HG02798 (cell line): ENCODE results near the gene SDR42E2.
"Not testable (repeated sequence)": the region's sequence is repeated elsewhere in the genome, so short reads cannot be mapped to it uniquely, and the experiment has no call there.

Experiments
- ATAC-seq: cut with Tn5 transposase; IDR thresholded peaks from one replicate; pipeline ENCODE4 v1.9.1; 2021; ENCODE audit warnings: mild to moderate bottlenecking; ENCODE audit not compliant: unreplicated experiment, poor library complexity

SDR42E2 gene

GRCh38 chr16:22207715-22208360, 45.5 kb downstream of the SDR42E2 start:
- ATAC-seq, result no peak

- no peak for ATAC-seq
Measured at GRCh38 chr16:22210285-22210684, 48.0 kb downstream of the SDR42E2 start.

- ATAC-seq, result no peak
Measured at GRCh38 chr16:22210854-22211253, 48.5 kb downstream of the SDR42E2 start.

- ATAC-seq, result no peak
Measured at GRCh38 chr16:22213236-22213635, 50.9 kb downstream of the SDR42E2 start.

- ATAC-seq, result no peak
Measured at GRCh38 chr16:22213801-22214200, 51.5 kb downstream of the SDR42E2 start.

GRCh38 chr16:22214402-22214801, 52.1 kb downstream of the SDR42E2 start:
- ATAC-seq, result no peak

- no peak for ATAC-seq
Measured at GRCh38 chr16:22214889-22215288, 52.6 kb downstream of the SDR42E2 start.

- ATAC-seq, result no peak
Measured at GRCh38 chr16:22216191-22216831, 54.0 kb downstream of the SDR42E2 start.

- not testable (repeated sequence) for ATAC-seq
Measured at GRCh38 chr16:22216832-22217225, 54.5 kb downstream of the SDR42E2 start.

- peak; percentile 90 for ATAC-seq
Measured at GRCh38 chr16:22217890-22218730, 55.8 kb downstream of the SDR42E2 start.

- no peak for ATAC-seq
Measured at GRCh38 chr16:22219389-22220068, 57.2 kb downstream of the SDR42E2 start.

- no peak for ATAC-seq
Measured at GRCh38 chr16:22220069-22220440, 57.7 kb downstream of the SDR42E2 start.

GRCh38 chr16:22220714-22221113, 58.4 kb downstream of the SDR42E2 start:
- no peak for ATAC-seq

GRCh38 chr16:22222006-22222405, 59.7 kb downstream of the SDR42E2 start:
- ATAC-seq, result no peak

- ATAC-seq, result no peak
Measured at GRCh38 chr16:22222998-22223397, 60.7 kb downstream of the SDR42E2 start.

GRCh38 chr16:22225060-22225459, 62.8 kb downstream of the SDR42E2 start:
- no peak for ATAC-seq

- ATAC-seq, result no peak
Measured at GRCh38 chr16:22229889-22230288, 67.6 kb downstream of the SDR42E2 start.

GRCh38 chr16:22232277-22233036, 70.2 kb downstream of the SDR42E2 start:
- no peak for ATAC-seq

- ATAC-seq, result no peak
Measured at GRCh38 chr16:22233037-22233372, 70.7 kb downstream of the SDR42E2 start.
